Left colon (tissue), 2 donors: ENCODE results near the gene CLRN3. TPM values are rescaled to one million over a fixed set of nuclear protein-coding genes. Genes with fewer than 3 reads are reported as not detected.

Source experiments
- ATAC-seq: fragments of 200-7000 bp; cut with Tn5 transposase; one replicate; pipeline ENCODE4 v1.9.1; 2020; ENCODE audit warnings: mild to moderate bottlenecking, moderate library complexity
- DNase-seq, 2 donors: peaks; one replicate each; pipeline ENCODE4 v3.0.0-alpha.2; 2020
- intact Hi-C, 2 donors: fragments of 100-400 bp; cut with DNase I in 1 of 2; cut with micrococcal nuclease in 1 of 2; formaldehyde crosslinking; loops; one replicate each; pipeline versions ENCODE4 v1.11.2 to v1.14.0; 2022; cut with DNase I, micrococcal nuclease
- total RNA-seq, 2 donors: library from RNA; stranded (reverse); fragmentation: NEBNext Ultra II Directional; extraction: Animal tissue kit (Norgen Biotek cat#: 25700); gene quantifications; one replicate each; pipeline ENCODE4 v1.2.1, GENCODE V29; 2021
- donor health status: DM: no; HTN: no; CAD: no.
- donor health status: DM: yes; HTN: yes; CAD: no.

CLRN3 gene
- total RNA-seq, 2 donors from 2014 or later: 148 to 155 TPM

DNA sequence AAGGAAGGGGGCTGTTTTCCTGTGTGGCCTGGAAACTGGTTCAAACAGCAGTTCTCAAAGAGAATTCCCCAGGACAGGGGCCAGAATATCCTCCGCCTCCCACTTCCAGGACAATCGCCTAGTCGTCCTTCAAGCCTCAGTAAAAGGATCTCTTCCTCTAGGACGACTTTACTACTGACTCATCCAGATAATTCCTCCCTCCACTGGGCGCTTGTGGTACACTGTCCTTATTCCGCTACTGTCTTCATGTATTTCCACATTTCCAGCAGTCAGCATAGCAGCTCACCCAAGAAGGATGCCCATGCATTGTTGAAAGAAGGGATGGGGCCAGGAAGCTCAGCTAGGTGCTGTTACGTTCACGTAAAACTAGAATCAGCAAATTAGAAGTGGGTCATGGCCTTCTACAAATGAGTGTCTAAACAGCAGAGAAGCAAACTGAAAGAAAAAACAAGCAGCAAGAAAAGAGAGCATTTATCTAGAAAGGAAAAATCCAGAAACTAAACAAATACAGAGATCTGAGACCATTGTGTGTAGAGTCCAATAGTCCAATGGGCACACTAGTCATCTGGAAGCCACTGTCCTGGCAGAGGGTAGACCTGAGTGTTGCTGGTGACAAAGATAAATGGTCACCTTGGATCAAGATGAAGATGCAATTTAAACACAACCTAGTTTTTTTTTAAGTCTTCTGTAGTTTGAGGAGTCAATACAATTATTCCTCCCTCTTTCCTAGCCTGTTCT, 26.3 kb downstream of the CLRN3 start:
- DNase-seq: no peak

DNA sequence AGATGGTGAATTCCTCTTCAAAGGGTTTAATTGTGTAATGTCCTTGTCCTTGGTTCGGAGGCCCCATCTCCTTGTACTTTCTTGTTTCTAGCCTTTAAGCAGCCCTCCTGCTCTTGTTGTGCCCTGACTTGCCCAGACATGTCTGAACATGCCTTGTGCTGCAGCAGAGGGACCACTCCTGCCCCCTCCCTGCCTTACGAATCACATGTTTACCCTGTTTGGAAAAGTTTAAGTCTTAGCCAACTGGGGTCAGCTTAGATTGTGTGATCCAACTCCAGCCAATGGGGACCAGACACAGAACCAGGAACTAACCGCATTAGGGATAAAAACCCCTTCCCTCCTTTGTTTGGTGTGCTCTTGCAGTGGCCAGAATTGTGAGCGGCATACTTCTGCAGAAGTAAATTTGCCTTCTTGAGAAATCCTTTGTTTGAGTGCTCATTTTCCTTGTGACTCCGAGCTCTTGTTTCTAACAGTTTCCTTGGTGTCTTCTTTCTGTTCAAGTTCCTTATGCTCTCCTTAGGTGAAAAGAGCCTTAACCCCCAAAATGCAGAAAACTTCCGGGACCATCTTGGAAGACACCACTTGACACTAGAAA, 29.4 kb downstream of the CLRN3 start:
- no peak for DNase-seq
- intact Hi-C loops: no loop called here

More for the DNA sequence above, 26.3 kb downstream of the CLRN3 start:
- ATAC-seq: no peak
- intact Hi-C loops: no loop called here

DNA sequence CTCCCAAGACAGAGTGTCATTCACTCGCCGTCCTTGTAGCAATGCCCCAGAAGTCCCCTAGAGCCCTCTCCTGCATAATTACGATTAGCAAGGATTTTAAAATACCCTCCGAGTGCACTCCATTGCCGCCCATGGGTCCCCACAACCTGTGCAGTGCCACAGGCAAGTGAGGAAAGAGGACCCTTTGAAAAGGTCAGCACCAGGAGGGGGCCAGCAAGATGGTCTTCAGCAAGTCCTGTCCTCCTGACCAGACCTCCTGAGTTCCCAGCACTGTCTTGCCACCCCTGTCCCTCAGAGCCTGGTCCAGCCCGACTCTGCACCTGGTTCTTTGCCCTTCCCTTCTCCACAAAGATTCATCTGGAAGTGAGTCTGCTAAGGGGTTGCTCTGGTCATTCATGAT, 32.1 kb downstream of the CLRN3 start:
- intact Hi-C loops: no loop called here
- DNase-seq (no peak), ATAC-seq (no peak)

More for the DNA sequence above, 29.4 kb downstream of the CLRN3 start:
- no peak for ATAC-seq

- intact Hi-C loops: no loop called here
- ATAC-seq (no peak), DNase-seq (no peak)
These were observed 36.8 kb downstream of the CLRN3 start for GRCh38 chr10:127855976-127856375.

GRCh38 chr10:127855591-127855881, 37.2 kb downstream of the CLRN3 start:
- ATAC-seq: no peak
- intact Hi-C loops: no loop called here
- no peak for DNase-seq

DNA sequence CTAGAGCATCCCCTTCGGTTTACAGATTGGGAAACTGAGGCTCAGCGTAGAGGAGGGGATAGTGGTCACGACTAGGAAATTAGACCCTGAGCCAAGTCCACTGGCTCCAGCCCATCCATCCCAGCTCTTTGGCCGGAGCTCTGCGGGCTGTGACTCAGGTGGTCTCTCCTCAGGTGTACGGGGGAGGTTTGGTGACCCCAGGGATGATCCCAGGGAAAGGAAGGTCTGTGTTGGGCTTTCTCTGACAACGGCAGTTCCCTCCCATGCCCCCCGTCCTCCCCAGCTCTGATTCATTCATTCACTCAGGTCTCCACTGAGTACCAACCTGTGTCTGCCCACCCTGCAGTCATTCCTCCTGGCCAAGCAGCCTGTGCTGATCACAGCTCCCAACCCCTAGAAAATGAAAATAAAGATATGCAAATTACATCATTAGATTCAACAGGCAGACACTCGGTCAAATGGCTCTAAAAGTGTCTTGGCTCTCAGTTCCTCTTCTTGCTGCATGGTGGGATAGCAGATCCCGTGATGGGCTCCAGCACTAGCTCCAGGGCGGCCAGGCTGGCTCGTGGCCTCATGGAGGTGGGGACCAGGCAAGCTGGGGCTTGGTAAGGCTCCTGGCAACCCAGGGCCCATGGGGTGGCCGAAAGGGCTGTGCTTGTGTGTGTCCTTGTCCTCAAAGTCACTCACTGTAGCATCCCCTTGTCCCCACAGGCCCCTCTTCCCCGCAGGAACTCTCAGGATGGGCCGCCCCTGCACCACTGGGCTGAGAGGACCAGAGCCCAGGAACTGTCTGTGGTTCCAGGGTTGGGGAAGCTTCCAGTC, 37.8 kb downstream of the CLRN3 start:
- intact Hi-C loops: no loop called here

DNA sequence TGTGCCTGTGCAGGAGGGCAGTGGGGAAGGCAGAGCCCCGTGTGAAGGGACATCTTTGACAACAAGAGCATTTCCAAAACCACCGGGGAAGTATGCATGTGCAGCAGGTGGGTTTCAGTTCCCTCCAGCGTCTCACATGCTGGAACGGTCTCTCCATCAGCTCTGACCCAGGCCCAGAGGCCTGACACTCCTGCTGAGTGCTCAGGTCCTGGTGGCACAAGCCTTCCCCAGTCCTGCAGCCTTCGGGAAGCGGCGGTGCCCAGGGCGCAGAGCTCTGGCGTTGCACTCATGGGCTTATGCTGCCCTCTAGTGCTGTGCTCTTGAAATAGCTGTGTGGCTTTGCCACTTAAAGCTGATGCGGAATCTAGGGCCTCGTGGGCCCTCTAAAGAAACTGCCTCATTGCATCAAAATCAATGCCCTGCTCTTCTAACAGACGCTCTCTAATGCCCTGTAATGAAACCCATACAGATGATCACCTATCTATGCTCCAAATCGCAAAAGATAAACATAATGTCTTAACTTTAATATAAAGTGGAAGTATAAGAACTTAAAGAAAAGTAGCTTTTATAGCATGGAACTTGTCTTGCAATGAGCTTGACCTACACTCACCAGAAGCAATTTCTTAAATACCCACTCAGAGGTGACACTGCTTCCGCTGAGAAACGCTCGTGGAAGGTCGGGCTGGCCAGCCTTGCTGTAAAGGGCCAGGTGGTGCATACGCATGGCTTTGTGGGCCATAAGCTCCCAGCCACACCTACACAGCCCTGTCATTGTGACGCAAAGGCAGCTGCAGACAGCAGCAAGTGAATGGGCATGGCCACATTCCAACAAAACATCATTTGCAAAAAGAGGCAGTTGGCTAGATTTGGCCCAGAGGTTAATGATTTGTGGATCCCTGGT, 38.6 kb downstream of the CLRN3 start:
- intact Hi-C loops: no loop called here
- ATAC-seq (peak; percentile 94), DNase-seq (peak; percentile 47 to 65)

More for the DNA sequence above, 37.8 kb downstream of the CLRN3 start:
- ATAC-seq: no peak
- peak in 1 of 2 donors; percentile 39 for DNase-seq

DNA sequence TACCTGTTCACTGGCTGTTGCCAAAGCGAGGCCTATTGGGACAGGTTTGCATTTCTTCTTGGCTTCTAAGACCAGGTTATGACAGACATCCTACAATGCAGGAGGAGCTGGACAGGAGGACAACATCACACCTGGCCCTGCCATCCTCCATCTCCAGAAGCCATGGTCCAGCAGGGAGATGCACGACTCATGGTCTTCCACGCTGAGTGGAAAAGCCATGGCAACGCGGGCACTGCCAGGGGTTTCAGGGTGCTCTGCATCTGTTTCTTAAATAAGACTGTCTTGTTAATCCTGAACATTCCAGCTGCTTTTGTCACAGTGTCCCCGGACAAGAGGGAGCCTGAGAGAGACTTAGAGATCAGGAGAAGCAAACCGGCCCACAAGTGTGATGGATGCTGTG, 40.3 kb downstream of the CLRN3 start:
- no peak for DNase-seq
- no peak for ATAC-seq
- intact Hi-C loops: no loop called here

GRCh38 chr10:127851661-127852194, 41.0 kb downstream of the CLRN3 start:
- intact Hi-C loops: no loop called here
- no peak for ATAC-seq
- DNase-seq: no peak

- DNase-seq (no peak), ATAC-seq (no peak)
- intact Hi-C loops: no loop called here
These were observed 41.8 kb downstream of the CLRN3 start for GRCh38 chr10:127850944-127851343.

GRCh38 chr10:127849921-127850320, 42.8 kb downstream of the CLRN3 start:
- no peak for ATAC-seq
- no peak for DNase-seq
- intact Hi-C loops: loop anchor here in 1 of 2 donors (10.0 kb wide), 1 partner anchor 135 kb away; no protein-coding TSS in a partner anchor

- intact Hi-C loops: loop anchor here in 1 of 2 donors (10.0 kb wide), 1 partner anchor 134 kb away; no protein-coding TSS in a partner anchor
- DNase-seq: no peak
- ATAC-seq: no peak
These were observed 43.5 kb downstream of the CLRN3 start for GRCh38 chr10:127849224-127849623.

DNA sequence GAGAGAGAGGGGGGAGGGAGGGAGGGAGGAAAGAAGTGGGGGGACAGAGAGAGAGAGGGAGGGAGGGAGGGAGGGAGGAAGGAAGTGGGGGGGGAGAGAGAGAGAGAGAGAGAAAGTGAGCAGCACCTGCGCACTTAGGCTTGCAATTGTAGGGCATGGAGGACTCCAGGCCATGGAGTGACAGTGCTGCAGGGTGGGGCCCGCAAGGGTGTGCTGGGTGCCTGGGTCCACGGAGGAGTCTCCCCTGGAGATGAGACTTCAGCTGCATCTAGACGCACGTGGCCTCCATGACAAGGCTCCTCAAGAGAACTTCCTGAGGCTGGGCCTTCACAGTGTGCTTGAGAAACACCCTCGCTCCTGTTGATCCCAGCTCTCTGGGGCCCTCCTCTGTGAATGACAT, 44.5 kb downstream of the CLRN3 start:
- ATAC-seq (no peak), DNase-seq (no peak)
- intact Hi-C loops: loop anchor here in 1 of 2 donors (10.0 kb wide), 1 partner anchor 133 kb away; no protein-coding TSS in a partner anchor

DNA sequence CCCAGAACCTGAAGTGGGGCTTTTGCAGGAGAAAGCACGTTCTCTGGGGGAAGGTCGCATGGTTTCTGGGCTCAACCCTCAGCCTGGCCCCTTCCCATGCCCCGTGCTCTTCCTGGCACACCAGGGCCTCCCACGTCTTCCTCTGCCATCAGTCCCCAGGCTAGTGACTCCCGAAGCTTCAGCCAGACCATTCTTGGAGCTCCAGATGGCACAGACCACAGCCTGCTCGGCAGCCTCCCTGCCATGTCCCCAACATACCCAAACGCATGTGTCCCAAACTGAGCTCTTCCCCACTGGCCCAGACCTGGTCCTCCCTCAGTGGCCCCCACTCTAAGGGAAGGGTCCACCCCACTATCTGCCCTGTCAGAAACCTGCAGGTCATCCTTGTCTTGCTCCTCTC, 47.0 kb downstream of the CLRN3 start:
- ATAC-seq (no peak), DNase-seq (no peak)
- intact Hi-C loops: loop anchor here in 1 of 2 donors (10.0 kb wide), 1 partner anchor 131 kb away; no protein-coding TSS in a partner anchor

DNA sequence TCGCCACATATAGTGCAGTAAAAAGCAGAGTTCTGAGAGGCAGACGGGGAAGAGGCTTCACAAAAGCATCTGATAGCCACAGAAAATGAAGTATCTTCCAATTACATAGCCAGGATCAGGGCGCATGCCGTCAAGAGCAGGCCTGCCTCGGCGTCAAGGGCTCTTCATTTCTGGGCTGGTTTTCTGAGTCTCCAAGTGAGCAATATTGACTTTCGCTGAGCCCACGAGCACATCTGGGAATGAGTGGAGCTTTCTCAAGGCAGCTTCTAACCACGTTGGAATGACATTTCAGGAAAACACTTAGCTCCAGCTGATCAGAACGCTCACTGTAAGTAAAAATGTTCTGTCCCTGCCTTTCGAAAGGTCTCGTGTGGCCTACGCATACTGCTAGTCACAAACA, 51.9 kb downstream of the CLRN3 start:
- DNase-seq (no peak), ATAC-seq (no peak)
- intact Hi-C loops: loop anchor here in 1 of 2 donors (10.0 kb wide), 1 partner anchor 126 kb away; no protein-coding TSS in a partner anchor

DNA sequence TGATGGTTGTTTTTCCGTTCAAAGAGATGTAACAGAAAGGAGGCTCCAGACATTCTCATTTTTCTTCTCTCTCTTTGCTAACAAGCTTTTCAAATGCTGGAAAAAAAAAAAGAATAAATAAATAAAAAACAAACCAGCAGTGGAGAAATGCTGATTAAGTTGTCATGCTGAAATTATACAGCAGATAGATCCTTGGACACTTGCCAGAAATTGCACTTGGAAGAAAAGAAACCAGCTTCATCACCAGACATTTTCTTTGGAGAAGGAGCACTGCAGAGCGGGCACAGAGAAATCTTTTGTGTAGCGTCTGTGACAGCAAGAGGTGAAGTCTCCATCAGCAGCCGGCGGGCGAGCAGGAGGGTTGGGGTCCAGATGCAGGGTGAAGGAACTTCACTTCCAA, 55.8 kb downstream of the CLRN3 start:
- no peak for DNase-seq
- no peak for ATAC-seq
- intact Hi-C loops: no loop called here

GRCh38 chr10:127836176-127836575, 56.6 kb downstream of the CLRN3 start:
- ATAC-seq: no peak

GRCh38 chr10:127834791-127835190, 58.0 kb downstream of the CLRN3 start:
- ATAC-seq: no peak
- no peak for DNase-seq
- intact Hi-C loops: no loop called here

More at GRCh38 chr10:127836176-127836575, 56.6 kb downstream of the CLRN3 start:
- intact Hi-C loops: no loop called here
- DNase-seq: no peak
